ENCODE data around the gene CNTNAP2. TPM values are rescaled to one million over a fixed set of nuclear protein-coding genes. Genes with fewer than 3 reads are reported as not detected.
"Not testable (repeated sequence)": the region's sequence is repeated elsewhere in the genome, so short reads cannot be mapped to it uniquely, and the experiment has no call there.

CNTNAP2 gene
- total RNA-seq, 1 donor from 2014 or later = 5.4 TPM

- TF ChIP-seq CTCF (IDR thresholded peaks at IDR 0.05; ENCODE audit: unreplicated experiment) = no peak
- Mint-ChIP-seq H3K9me3 (ENCODE audit: unreplicated experiment) (no peaks in the 10 kb centered on the region), H3K4me1 (ENCODE audit: unreplicated experiment) (peaks cover 8% of the 10 kb centered on the region), H3K36me3 (ENCODE audit: low read depth, unreplicated experiment) (peaks cover 5% of the 10 kb centered on the region), H3K4me3 (ENCODE audit: unreplicated experiment) (no peak overlapping the region), H3K27ac (ENCODE audit: unreplicated experiment) (no peak overlapping the region), H3K27me3 (ENCODE audit: unreplicated experiment) (peaks cover 5% of the 10 kb centered on the region)
- no peak for DNase-seq (ENCODE audit: low spot score)
These were observed 2339.8 kb downstream of the CNTNAP2 start for GRCh38 chr7:148456351-148456750.

GRCh38 chr7:148457310-148457921 lies 2340.8 kb downstream of the CNTNAP2 start:
- peaks cover 3% of the 10 kb centered on the region for H3K27me3 Mint-ChIP-seq (ENCODE audit: unreplicated experiment)
- no peak overlapping the region for H3K27ac Mint-ChIP-seq (ENCODE audit: unreplicated experiment)
- no peak overlapping the region for H3K4me3 Mint-ChIP-seq (ENCODE audit: unreplicated experiment)
- H3K36me3 Mint-ChIP-seq (ENCODE audit: low read depth, unreplicated experiment) = peaks cover 4% of the 10 kb centered on the region
- DNase-seq (ENCODE audit: low spot score) = no peak
- TF ChIP-seq CTCF (IDR thresholded peaks at IDR 0.05; ENCODE audit: unreplicated experiment) = no peak
- H3K4me1 Mint-ChIP-seq (ENCODE audit: unreplicated experiment) = peaks cover 3% of the 10 kb centered on the region
- no peaks in the 10 kb centered on the region for H3K9me3 Mint-ChIP-seq (ENCODE audit: unreplicated experiment)

- H3K27me3 Mint-ChIP-seq (ENCODE audit: unreplicated experiment) = peaks cover 3% of the 10 kb centered on the region
- H3K9me3 Mint-ChIP-seq (ENCODE audit: unreplicated experiment) = no peaks in the 10 kb centered on the region
- DNase-seq (ENCODE audit: low spot score) = no peak
- H3K27ac Mint-ChIP-seq (ENCODE audit: unreplicated experiment) = no peak overlapping the region
- no peak overlapping the region for H3K4me3 Mint-ChIP-seq (ENCODE audit: unreplicated experiment)
- TF ChIP-seq CTCF (IDR thresholded peaks at IDR 0.05; ENCODE audit: unreplicated experiment) = no peak
- H3K4me1 Mint-ChIP-seq (ENCODE audit: unreplicated experiment) = no peaks in the 10 kb centered on the region
- peaks cover 2% of the 10 kb centered on the region for H3K36me3 Mint-ChIP-seq (ENCODE audit: low read depth, unreplicated experiment)
These were observed 2341.7 kb downstream of the CNTNAP2 start for GRCh38 chr7:148458263-148458662.

GRCh38 chr7:148461392-148462179 lies 2345.0 kb downstream of the CNTNAP2 start:
- H3K36me3 Mint-ChIP-seq (ENCODE audit: low read depth, unreplicated experiment) = no peaks in the 10 kb centered on the region
- H3K27me3 Mint-ChIP-seq (ENCODE audit: unreplicated experiment) = no peaks in the 10 kb centered on the region
- H3K4me1 Mint-ChIP-seq (ENCODE audit: unreplicated experiment) = no peaks in the 10 kb centered on the region
- TF ChIP-seq CTCF (IDR thresholded peaks at IDR 0.05; ENCODE audit: unreplicated experiment) = no peak
- H3K4me3 Mint-ChIP-seq (ENCODE audit: unreplicated experiment) = no peak overlapping the region
- no peaks in the 10 kb centered on the region for H3K9me3 Mint-ChIP-seq (ENCODE audit: unreplicated experiment)
- H3K27ac Mint-ChIP-seq (ENCODE audit: unreplicated experiment) = no peak overlapping the region
- no peak for DNase-seq (ENCODE audit: low spot score)

- not testable (repeated sequence) for H3K27ac Mint-ChIP-seq (ENCODE audit: unreplicated experiment); DNase-seq (ENCODE audit: low spot score); H3K36me3 Mint-ChIP-seq (ENCODE audit: low read depth, unreplicated experiment); H3K4me1 Mint-ChIP-seq (ENCODE audit: unreplicated experiment); H3K27me3 Mint-ChIP-seq (ENCODE audit: unreplicated experiment); H3K4me3 Mint-ChIP-seq (ENCODE audit: unreplicated experiment); H3K9me3 Mint-ChIP-seq (ENCODE audit: unreplicated experiment)
These were observed 2346.2 kb downstream of the CNTNAP2 start for GRCh38 chr7:148462774-148463173.
